Kidney (tissue), 14 donors: Measurements from ENCODE around the gene TRIM22. TPM values are rescaled to one million over a fixed set of nuclear protein-coding genes. Genes with fewer than 3 reads are reported as not detected.
A peak's percentile ranks its signal among the peaks of the same experiment; 100 is the strongest.

ENCODE experiments used
- DNase-seq, 5 donors: peaks; one replicate each; pipeline ENCODE4 v3.0.0-alpha.2; 2013 to 2020
- FAIRE-seq: peaks from 2 replicates; lab custom pipeline; 2012; peaks lifted over from hg19 to GRCh38; lab: Jason Lieb, UNC
- H3K27ac ChIP-seq, 2 donors: one replicate each; pipeline ENCODE4 v1.7.0; 2013; ENCODE audit warnings: low read depth in 2 of 2, low read length in 2 of 2, inconsistent platforms in 1 of 2
- H3K27me3 ChIP-seq: one replicate; pipeline ENCODE4 v1.7.1; 2013; ENCODE audit warnings: low read length, inconsistent platforms; ENCODE audit not compliant: control insufficient read depth, insufficient read depth
- H3K36me3 ChIP-seq, 3 donors: one replicate each; pipeline versions ENCODE4 v1.7.0 to v1.7.1; 2013; ENCODE audit warnings: low read length in 3 of 3, control low read depth in 1 of 3, inconsistent platforms in 1 of 3; ENCODE audit not compliant: insufficient read depth in 3 of 3, control insufficient read depth in 2 of 3
- H3K4me1 ChIP-seq, 3 donors: one replicate each; pipeline versions ENCODE4 v1.7.0 to v1.7.1; 2013; ENCODE audit warnings: low read length in 3 of 3, inconsistent platforms in 1 of 3, low read depth in 1 of 3; ENCODE audit not compliant: control insufficient read depth in 2 of 3, insufficient read depth in 2 of 3
- H3K4me3 ChIP-seq, 3 donors: one replicate each; pipeline versions ENCODE4 v1.7.0 to v1.8.1; 2013; ENCODE audit warnings: low read length in 3 of 3, control low read depth in 1 of 3, inconsistent platforms in 1 of 3
- H3K9ac ChIP-seq, 3 donors: one replicate each; pipeline versions ENCODE4 v1.7.0 to v1.7.1; 2013; ENCODE audit warnings: low read length in 3 of 3, control low read depth in 1 of 3, inconsistent platforms in 1 of 3
- H3K9me3 ChIP-seq, 3 donors: one replicate each; pipeline versions ENCODE4 v1.7.0 to v1.7.1; 2013; ENCODE audit warnings: low read length in 3 of 3, control low read depth in 1 of 3, inconsistent platforms in 1 of 3; ENCODE audit not compliant: control insufficient read depth in 2 of 3, insufficient read depth in 1 of 3
- CTCF ChIP-seq: IDR thresholded peaks from 3 replicates; pipeline ENCODE4 v1.5.1; 2012; ENCODE audit warnings: mild to moderate bottlenecking, moderate library complexity, borderline replicate concordance; ENCODE audit not compliant: insufficient read depth; ENCODE audit errors: extremely low read depth
- intact Hi-C: fragments of 100-400 bp; cut with DNase I; formaldehyde crosslinking; loops from one replicate; pipeline ENCODE4 v1.11.1; 2022
- polyA plus RNA-seq: library from polyadenylated mRNA; stranded (reverse); fragments of 350-450 nt; fragmentation: Illumina TruSeq; extraction: RNeasy Lipid Tissue Mini Kit (QIAGEN cat#74804); gene quantifications from one replicate; pipeline ENCODE4 v1.2.3, GENCODE V29; 2014; ENCODE audit warnings: low read depth, low replicate concordance; ENCODE audit not compliant: insufficient read depth
- total RNA-seq: library from RNA; stranded (reverse); fragmentation: NEBNext Ultra II Directional; extraction: Animal tissue kit (Norgen Biotek cat#: 25700); gene quantifications from one replicate; pipeline ENCODE4 v1.2.1, GENCODE V29; 2021
- donor health status: control.
- donor health status: control.
- donor health status: control.
- donor health status: control.
- donor health status: control.
- donor health status: DM: yes; HTN: yes; CAD: no.
- donor health status: Normal renal cell carcinoma (clear cell type).

Gene TRIM22
- total and polyA plus RNA-seq, 2 donors from 2014 or later: 11.5 to 80.9 TPM

- Histone ChIP-seq H3K4me1 (no peaks in the 10 kb centered on the region), H3K9ac (no peak overlapping the region), H3K4me3 (no peak overlapping the region), H3K27ac (no peak overlapping the region), H3K27me3 (no peaks in the 10 kb centered on the region), H3K9me3 (no peaks in the 10 kb centered on the region), H3K36me3 (no peaks in the 10 kb centered on the region)
- intact Hi-C loops: no loop called here
- TF ChIP-seq CTCF: no peak
- FAIRE-seq: no peak
- no peak for DNase-seq
Measured at GRCh38 chr11:5749836-5750235, 60.2 kb downstream of the TRIM22 start.

- Histone ChIP-seq H3K9me3 (no peaks in the 10 kb centered on the region), H3K36me3 (no peaks in the 10 kb centered on the region), H3K27ac (no peak within 1 kb of the TSS), H3K4me3 (no peak within 1 kb of the TSS), H3K4me1 (no peaks in the 10 kb centered on the region), H3K9ac (no peak within 1 kb of the TSS), H3K27me3 (no peaks in the 10 kb centered on the region)
- DNase-seq (no peak), FAIRE-seq (peak; percentile 23)
- intact Hi-C loops: no loop called here
- TF ChIP-seq CTCF: no peak
Measured at GRCh38 chr11:5753943-5754342, 64.4 kb downstream of the TRIM22 start, which contains the start of gene OR52N4. Gene OR52N4 (plus strand): TSS chr11:5754243. CDS start chr11:5754741, 498 bp downstream.

Other genes starting within 250 kb of the TRIM22 start
- 0.35 TPM for gene OR51I1, start 248.3 kb upstream of the TRIM22 start, total RNA-seq
- gene OR51I1, start 248.3 kb upstream of the TRIM22 start, polyA plus RNA-seq: not detected
- not detected for gene OR51I2, start 240.5 kb upstream of the TRIM22 start, total RNA-seq
- gene OR51I2, start 240.5 kb upstream of the TRIM22 start, polyA plus RNA-seq: not detected
- gene OR52D1, start 201.1 kb upstream of the TRIM22 start, total RNA-seq: not detected
- not detected for gene OR52D1, start 201.1 kb upstream of the TRIM22 start, polyA plus RNA-seq
- 0.35 TPM for gene UBQLN3, start 179.8 kb upstream of the TRIM22 start, total RNA-seq
- gene UBQLN3, start 179.8 kb upstream of the TRIM22 start, polyA plus RNA-seq: not detected
- 0.69 TPM for gene UBQLNL, start 173.1 kb upstream of the TRIM22 start, total RNA-seq
- gene UBQLNL, start 173.1 kb upstream of the TRIM22 start, polyA plus RNA-seq: 0.32 TPM
- 0.57 TPM for gene OR52H1, start 141.2 kb upstream of the TRIM22 start, total RNA-seq
- not detected for gene OR52H1, start 141.2 kb upstream of the TRIM22 start, polyA plus RNA-seq
- gene OR52B6, start 108.9 kb upstream of the TRIM22 start, total RNA-seq: not detected
- gene OR52B6, start 108.9 kb upstream of the TRIM22 start, polyA plus RNA-seq: not detected
- 6.5 TPM for gene TRIM6, start 93.2 kb upstream of the TRIM22 start, total RNA-seq
- 7.4 TPM for gene TRIM6, start 93.2 kb upstream of the TRIM22 start, polyA plus RNA-seq
- 6.7 TPM for gene TRIM34, start 64.8 kb upstream of the TRIM22 start, total RNA-seq
- gene TRIM34, start 64.8 kb upstream of the TRIM22 start, polyA plus RNA-seq: 5.9 TPM
- gene TRIM5, start 4.7 kb upstream of the TRIM22 start, total RNA-seq: 27.7 TPM
- gene TRIM5, start 4.7 kb upstream of the TRIM22 start, polyA plus RNA-seq: 11.2 TPM
- 0.28 TPM for gene OR56B1, start 46.7 kb downstream of the TRIM22 start, total RNA-seq
- gene OR56B1, start 46.7 kb downstream of the TRIM22 start, polyA plus RNA-seq: not detected
- 0.60 TPM for gene OR52N4, start 64.5 kb downstream of the TRIM22 start, total RNA-seq
- gene OR52N4, start 64.5 kb downstream of the TRIM22 start, polyA plus RNA-seq: not detected
- not detected for gene OR52N5, start 93.6 kb downstream of the TRIM22 start, total RNA-seq
- gene OR52N5, start 93.6 kb downstream of the TRIM22 start, polyA plus RNA-seq: not detected
- not detected for gene OR52N1, start 101.5 kb downstream of the TRIM22 start, total RNA-seq
- not detected for gene OR52N1, start 101.5 kb downstream of the TRIM22 start, polyA plus RNA-seq
- gene OR52N2, start 119.1 kb downstream of the TRIM22 start, total RNA-seq: not detected
- not detected for gene OR52N2, start 119.1 kb downstream of the TRIM22 start, polyA plus RNA-seq
- gene OR52E6, start 152.1 kb downstream of the TRIM22 start, total RNA-seq: not detected
- gene OR52E6, start 152.1 kb downstream of the TRIM22 start, polyA plus RNA-seq: not detected
- gene OR52E8, start 167.9 kb downstream of the TRIM22 start, total RNA-seq: 0.25 TPM
- not detected for gene OR52E8, start 167.9 kb downstream of the TRIM22 start, polyA plus RNA-seq
- not detected for gene OR52E4, start 190.8 kb downstream of the TRIM22 start, total RNA-seq
- gene OR52E4, start 190.8 kb downstream of the TRIM22 start, polyA plus RNA-seq: not detected
- gene OR52E5, start 203.4 kb downstream of the TRIM22 start, total RNA-seq: not detected
- gene OR52E5, start 203.4 kb downstream of the TRIM22 start, polyA plus RNA-seq: not detected